HG03095 (cell line): Measurements from ENCODE around the gene MACROD1.

ENCODE experiments used
- ATAC-seq: cut with Tn5 transposase; IDR thresholded peaks from one replicate; pipeline ENCODE4 v1.9.1; 2021; ENCODE audit warnings: moderate library complexity; ENCODE audit not compliant: unreplicated experiment

MACROD1 gene

DNA sequence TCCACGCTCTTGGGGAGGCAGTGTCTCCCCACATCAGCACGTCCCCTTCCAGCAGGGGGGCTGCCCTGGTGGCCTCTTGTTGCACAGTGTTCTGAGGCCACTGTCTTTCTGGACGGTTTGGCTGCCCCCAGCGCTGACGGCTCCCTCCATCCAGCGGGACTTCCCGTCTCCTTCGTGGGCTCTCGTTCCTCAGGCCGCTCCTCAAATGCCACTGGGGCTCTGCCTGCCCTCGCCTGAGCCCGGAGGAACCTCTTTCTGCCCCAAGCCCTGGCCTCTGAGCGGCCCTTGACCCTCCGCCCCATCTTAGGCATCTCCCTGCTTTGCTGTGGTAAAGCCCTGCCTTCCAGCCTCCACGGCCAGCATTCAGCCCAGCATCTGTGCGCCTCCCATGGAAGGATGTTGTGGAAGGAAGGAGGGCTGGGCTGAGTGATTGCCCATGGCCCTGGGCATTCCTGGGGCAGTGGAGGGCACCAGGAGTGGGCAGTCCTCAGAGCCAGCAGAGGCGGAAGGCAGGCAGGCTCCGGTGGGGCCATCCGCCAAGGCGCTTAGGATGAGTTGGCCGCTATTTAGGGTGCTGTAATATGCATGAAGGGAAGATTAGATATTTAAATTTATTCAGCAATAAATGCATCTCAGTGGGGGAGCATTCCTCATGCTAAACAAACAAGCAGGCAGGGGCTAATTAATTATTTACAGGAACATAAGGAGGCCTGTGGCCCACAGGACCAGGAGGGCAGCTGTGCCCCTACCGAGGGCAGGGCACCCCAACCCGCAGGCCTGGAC, 161.9 kb downstream of the MACROD1 start:
- no peak for ATAC-seq

DNA sequence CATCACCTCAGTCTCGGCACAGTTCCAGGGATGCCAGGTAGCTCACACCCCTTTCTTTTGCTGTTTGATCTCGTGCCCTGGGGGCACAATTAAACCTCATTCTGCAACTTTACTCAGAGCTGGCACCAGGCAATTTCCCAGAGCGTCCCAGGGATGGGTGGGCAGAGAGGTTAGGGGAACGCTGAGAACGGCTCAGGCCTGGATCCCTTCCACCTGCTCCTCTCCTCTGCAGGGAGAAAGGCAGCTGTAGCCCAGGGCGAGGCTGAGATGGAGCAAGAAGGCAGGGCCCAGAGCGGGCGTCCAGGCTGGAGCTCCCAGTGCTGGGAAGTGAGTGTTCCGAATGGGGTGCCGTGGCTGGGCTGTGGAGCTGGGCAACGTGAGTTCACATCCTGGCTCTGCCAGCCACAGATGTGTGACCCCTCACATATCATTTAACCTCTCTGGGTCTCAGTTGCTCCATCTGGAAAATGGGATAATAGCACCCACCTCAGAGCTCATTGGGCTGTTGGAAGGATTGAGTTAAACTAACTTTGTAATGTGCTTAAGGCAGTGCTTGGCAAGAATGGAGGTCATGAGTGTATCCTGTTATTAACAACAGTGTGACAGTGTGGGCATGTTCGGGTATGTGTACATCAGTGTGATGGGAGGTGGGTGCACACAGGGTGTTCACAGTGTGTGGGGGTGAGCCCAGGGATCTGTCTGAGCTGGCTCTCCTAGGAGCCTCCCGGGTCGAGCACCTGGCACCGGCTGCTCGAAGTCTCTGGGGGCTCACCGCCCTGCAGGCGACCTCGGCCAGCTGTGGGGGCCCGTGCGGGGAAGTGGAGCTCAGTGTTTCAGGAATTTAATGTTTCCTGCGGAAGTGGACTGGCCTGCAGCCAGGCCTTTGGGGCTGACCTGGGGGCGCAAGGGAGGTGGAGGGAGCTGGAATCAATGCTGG, 164.2 kb downstream of the MACROD1 start:
- ATAC-seq, result no peak

DNA sequence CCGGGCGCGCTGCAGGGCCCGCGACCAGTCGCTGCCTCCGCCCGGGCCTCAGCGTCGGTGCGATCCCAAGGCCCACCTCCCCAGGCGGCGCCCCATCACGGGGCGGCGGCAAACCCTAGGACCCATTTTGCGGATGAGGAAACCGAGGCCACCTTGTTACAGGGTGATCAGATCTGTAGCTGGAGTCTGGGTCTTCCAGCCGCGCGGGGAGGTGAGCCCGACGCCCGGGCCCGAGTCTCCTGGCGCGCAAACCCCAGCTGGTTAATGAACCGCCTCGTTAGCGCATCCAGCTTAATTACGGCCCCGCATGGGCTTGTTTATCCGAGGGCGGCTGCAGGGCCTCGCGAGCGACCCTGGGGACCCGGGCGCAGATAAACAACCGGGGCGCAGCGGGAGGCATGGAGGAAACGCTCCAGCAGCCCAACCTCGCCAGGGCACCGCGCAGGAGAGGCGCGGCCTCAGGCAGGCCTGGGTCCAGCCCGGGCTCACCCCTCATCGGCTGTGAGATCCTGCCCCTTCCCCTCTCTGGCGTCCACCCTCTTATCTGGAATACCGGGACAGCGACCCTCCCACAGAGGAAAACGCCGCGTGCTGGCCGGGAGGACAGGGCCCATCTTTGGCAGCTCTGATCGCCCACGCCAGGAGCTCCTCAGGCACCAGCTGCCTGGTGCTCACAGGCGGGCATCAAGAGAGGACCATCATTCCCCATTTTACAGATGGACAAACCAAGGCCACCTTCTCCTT, 165.0 kb downstream of the MACROD1 start:
- ATAC-seq, result no peak

DNA sequence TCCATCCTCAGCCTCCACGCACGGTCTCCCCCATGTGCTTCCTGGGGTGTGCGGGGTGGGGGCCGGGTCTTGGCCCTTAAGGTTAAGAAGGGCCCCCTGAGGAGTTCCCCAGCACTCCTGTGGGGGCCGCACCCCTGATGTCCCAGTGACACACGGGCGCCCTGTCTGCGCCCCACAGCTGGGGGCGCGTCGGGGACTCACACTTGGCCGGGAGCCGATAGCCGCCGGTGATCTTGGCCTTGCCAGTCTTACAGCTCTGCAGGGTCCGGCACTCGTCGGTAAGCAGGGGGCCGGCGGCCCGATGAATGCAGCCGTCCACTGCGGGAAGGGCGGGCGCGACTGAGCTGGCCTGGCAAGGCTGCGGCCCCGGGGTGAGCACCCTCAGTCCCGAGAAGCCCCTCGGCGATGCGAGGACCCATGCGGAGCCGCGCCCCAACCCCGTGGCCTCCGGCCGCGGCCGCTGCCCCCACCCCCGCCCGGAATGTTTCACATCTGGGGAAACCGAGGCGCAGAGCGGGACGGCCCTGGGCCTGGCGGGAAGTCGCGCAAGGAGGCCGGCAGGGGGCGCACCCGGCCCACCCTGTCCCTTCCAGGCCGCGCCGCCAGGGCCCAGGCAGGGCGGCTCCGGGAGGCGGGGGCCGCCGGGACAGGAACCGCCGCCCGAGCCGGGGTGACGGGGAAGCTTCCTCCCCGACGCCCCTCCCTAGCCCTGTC, 165.7 kb downstream of the MACROD1 start:
- ATAC-seq, result no peak

DNA sequence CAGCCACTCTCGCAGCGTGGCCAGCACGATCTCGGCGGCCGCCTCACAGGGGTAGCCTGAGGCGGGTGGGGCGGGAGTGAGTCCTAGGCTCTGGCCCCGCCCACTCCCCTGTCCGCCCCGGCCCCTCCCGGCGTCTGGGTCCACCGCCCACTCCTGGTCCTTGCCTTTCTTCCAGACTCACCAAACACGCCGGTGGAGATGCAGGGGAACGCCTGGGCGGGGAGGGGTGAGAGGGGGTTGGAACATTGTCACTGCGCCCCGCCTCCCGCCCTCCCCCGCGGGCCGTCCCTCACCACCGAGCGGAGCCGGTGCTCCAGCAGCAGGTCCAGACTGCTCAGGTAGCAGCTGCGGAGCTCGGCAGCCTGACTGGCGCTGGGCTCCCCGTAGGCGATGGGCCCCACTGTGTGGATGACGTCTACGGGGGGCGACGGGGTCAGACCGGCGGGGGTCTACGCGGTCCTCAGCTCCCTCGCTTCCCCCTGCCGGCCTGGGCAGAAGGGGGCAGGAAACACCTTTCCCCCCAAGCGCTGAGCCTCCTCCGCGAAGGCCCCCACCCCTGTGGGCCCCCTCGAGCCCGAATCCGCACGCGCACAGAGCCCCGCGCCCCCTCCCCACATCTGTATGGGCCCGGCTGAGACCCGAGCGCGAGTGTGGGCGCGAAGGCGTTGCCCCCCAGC, 166.4 kb downstream of the MACROD1 start:
- ATAC-seq, result no peak

DNA sequence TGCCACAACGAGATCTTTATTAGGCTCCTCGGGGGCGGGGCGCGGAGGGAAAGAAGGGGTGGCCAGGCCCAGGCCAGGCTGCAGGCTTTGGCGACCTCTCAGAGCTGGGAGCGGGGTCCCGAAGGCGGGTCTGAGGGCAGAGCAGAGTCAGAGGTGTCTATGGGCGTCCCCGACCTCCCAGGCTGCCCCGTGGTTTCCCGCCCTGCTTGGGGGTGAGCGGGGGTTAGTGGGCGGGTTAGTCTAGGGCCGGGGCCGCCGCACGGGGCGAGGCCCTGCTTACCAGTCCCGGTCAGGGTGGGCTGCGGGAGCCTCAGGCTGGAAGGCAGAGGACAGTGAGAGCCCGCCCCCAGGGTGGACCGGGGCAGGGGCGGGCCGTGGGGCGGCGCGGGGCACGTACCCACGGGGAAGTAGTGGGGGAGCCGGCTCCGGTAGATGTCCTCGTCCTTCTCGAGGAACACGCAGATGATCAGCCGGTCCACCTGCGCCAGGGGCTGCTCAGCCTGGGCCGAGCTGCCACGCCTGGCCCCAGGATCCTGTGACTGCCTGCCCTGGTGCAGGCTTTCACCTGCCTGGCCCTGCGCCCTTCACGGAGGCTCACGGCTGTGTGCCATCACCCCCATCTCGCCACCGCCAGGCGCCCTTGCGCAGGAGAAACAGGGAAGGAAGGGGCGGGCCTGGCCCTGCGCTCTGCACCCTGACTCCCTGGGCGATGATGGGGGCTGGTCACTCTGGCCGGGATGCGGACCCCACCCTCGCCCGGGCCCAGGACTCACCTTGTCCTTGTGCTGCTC, 167.2 kb downstream of the MACROD1 start:
- ATAC-seq, result no peak

DNA sequence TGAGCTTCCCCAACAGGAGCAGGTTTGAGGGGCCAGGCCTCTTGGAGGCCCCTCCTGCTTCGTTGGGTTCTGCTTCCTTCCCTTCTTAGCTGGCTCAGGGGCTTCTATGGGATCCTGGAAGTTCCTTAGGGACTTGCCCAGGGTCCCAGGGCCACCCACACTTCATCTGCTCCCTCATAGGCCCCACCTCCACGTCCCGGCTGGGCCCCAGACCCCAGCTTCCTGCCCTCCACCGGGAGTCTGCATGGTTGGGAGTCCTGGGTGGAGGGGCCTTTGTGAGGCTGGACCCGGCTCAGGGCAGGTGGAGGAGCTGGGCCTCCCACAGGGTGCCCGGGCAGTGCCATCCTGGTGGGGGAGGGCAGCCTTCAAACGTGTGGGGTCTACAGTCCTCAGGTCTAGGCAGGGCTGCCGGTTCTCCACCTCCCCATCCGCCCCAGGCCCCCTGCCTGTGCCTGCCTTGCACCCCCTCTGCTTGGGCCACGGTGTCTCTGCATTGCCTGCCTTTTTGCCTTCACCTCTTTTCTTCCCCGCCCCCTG, 168.0 kb downstream of the MACROD1 start:
- no peak for ATAC-seq

DNA sequence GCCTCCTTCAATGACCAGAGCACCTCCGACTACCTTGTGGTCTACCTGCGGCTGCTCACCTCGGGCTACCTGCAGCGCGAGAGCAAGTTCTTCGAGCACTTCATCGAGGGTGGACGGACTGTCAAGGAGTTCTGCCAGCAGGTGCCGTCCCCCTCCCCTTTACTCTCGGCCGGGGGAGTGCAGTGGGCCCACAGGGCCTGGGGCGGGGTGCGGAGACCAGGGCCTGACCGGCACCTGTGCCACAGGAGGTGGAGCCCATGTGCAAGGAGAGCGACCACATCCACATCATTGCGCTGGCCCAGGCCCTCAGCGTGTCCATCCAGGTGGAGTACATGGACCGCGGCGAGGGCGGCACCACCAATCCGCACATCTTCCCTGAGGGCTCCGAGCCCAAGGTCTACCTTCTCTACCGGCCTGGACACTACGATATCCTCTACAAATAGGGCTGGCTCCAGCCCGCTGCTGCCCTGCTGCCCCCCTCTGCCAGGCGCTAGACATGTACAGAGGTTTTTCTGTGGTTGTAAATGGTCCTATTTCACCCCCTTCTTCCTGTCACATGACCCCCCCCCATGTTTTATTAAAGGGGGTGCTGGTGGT, 168.7 kb downstream of the MACROD1 start:
- ATAC-seq, result no peak

DNA sequence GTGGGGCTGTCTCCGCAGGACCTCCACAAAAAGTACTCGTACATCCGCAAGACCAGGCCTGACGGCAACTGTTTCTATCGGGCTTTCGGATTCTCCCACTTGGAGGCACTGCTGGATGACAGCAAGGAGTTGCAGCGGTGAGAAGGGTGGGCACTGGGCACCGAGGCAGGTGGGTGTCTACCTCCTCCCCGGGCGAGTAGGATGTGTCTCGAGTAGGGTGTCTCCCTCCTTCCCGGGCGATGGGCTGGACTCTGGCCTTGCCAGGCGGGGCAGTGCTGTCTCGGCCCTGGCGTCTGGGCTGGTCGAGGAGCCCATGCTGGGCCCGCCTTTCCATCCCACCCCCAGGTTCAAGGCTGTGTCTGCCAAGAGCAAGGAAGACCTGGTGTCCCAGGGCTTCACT, 169.4 kb downstream of the MACROD1 start:
- no peak for ATAC-seq

DNA sequence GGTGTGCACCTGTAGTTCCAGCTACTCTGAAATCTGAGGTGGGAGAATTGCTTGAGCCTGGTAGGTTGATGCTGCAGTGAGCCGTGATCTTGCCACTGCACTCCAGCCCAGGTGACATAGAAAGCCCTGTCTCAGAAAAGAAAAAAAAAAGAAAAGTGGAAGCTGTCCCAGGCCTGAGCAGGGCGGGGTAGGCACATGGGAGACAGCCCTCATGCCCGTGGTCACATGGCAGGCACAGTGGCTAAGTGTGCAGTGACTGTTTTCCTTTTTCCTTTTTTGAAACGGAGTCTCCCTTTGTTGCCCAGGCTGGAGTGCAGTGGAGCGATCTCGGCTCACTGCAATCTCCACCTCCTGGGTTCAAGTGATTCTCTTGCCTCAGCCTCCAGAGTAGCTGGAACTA, 171.9 kb downstream of the MACROD1 start:
- no peak for ATAC-seq

DNA sequence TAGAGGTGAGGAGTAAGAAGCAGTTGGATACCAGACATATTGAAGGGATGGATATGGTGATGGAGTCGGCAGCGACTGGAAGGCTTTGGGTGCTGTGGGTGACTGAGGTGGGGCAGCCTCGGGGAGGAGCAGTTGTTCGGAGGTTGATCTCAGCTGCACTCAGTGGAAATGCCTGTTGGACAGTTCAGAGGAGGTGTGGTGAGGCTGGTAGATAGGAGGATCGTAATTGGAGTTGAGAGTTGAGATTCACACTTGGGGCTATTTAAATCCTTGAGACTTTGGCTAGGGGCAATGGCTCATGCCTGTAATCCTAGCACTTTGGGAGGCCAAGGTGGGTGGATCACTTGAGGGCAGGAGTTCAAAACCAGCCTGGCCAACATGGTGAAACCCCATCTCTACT, 172.8 kb downstream of the MACROD1 start:
- ATAC-seq, result no peak

DNA sequence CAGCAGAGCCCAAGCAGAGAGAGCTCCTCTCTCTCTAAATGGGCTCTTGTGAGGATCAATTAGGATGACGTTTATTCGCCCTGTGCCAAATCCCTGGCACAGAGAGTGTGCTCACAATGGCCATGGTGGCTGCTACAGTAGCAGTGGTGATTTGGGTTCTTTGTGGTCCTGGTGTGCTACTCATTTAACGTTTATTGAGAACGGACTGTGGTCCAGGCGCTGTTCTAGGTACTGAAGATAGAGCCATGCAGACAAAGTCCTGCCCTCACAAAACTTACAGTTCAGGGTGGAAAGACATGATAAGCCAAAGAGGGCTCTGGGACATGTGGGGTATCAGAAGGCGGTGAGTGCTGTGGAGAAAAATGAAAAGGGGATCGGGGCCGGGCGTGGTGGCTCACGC, 174.4 kb downstream of the MACROD1 start:
- ATAC-seq, result no peak

DNA sequence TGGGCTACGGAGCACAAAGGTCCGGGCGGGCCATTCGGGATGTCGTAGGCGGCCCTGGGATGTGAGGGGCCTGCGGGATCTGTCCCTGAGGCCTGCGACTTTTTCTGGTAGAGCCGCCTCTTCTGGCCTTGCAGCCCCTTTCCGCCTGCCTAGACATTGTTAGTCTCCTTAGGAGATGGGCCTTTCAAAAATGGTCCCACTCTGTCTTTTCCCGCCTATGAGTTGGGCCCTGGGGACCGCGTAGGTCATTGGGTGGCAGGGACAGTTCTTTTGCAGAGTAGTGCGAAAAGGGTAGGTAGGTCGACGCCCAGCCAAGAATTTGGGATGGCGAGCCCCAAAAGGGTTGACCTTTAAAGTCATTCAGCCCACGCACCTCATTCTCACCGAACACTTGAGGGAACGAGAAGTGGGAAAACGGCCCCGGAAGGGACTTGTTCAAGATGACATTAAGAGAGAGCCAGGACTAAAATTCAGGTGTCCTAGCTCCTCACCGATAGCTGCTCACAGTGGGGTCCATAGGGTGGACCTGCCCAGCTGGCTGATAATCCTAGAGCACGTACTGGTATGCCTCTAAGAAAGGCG, 178.9 kb downstream of the MACROD1 start:
- ATAC-seq, result no peak

DNA sequence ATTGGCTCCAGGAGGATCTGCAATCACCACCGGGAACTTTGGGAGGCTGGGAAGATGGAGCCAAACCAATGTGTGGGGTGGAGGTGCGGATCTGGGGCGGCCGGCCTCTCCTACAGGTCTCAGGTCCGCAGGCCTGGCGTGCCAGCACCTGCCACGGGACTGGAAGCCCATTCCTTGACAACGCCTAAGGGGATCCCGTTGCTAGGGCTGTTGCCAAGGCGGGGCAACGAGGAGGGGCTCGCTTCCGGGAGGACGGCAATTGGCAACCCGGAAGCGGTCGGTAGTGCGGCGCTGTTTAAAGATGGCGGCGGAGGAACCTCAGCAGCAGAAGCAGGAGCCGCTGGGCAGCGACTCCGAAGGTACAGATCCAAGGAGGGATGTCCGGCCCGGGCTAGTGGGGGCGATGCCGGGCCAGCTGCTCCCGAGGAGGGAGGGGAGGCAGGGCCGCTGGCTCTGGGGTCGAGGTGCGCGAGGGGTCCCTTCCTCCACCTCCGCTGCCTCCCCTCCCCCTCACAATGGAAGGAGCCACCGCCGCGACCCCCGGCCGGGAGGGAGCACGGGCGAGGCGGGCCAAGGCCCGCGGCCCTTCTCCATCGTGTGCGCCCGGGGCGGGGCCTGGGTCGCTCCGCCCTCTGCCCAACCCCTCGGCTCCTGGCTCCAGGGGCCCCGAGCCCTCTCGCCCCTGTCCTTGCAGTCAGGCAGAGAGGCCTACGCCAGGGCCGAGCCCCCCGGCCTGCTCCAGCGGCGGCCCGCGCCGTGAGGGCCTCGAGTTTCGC, 179.6 kb downstream of the MACROD1 start, which contains the start of gene OTUB1:
OTUB1 (plus strand) TSS at position 283 of the 776 bp plus-strand sequence; CDS start at position 302, 19 bp downstream.
- peak; percentile 75 for ATAC-seq

DNA sequence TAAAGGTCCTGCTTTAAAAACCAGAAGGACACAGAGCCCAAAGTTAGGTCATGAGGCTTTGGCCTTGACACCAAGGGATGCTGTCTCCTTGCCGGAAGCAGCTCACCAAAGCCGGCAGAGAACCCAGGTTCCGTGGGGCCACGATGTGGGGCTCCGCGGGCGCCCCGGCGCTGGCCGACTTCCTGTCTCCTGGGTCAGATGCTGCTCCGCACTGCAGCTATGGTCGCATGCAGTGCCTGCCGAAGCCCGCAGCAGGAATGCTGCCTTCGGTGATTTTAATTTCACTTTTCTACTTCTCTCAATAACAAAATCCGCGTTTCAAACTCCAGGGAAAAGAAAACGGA, 180.1 kb downstream of the MACROD1 start:
- peak; percentile 43 for ATAC-seq

DNA sequence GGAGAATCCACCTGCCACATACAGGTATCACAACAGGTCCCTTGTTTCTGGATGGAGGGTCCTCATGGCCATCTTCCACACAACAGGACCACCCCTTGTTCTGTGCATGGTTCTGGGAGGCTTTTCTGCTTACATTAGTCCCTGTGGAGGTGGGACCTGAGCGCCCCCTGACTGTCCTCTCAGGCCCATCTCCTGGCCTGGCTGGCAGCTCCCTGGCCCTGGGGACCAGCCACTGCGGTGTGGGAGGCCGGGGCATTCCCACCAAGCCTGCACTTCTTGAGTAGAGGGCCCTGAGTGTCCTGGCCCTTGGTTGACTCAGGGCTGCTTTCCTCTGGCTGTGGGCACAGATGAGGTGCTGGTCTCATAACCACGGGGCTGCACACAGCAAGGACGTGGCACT, 186.5 kb downstream of the MACROD1 start:
- no peak for ATAC-seq

DNA sequence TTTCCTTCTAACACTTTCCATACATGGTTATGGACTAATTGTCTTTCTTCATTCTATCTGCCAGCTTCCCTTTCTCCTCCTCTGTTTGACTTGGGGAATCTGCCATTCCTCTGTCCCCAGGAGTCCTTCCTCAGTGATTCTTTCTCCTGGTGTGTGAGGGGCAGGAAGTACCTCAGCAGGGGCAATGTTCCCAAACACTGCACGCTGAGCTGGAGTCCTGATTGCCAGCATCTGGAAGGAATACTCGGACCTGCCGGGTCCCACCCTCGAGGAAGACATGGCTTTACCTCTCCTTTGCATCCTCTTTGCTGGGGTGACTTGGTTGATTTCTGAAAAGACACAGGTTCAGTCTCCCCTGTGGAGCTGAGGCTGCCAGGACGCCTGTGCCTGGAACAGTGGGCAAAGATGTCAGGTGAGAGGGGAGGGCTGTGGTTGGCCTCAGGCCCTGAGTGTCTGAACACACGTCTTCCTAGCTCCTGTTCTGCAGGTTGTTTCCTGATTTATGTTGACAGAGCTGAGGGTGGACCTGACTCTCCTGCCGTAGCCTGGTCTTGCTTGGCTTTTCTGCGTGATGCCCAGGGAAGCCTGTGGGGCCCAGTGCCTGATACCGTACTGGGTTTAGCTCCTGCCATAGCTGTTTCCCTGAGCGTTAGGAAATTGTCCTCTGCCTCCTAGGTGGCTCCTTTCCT, 187.2 kb downstream of the MACROD1 start:
- ATAC-seq, result no peak
